Measurements from ENCODE around the gene SLC6A3. TPM values are rescaled to one million over a fixed set of nuclear protein-coding genes. Genes with fewer than 3 reads are reported as not detected.
A peak's percentile ranks its signal among the peaks of the same experiment; 100 is the strongest.

SLC6A3 gene
- total RNA-seq, 1 donor from 2014 or later: not detected

GRCh38 chr5:1449081-1449630 lies 3.9 kb upstream of the SLC6A3 start:
- H3K27me3 ChIP-seq (ENCODE audit: low read depth): peaks cover 80% of the 10 kb centered on the region
- intact Hi-C loops (cut with micrococcal nuclease): no loop called here
- no peak for TF ChIP-seq CTCF (IDR thresholded peaks at IDR 0.05; ENCODE audit: borderline replicate concordance)

GRCh38 chr5:1448511-1449011 lies 3.3 kb upstream of the SLC6A3 start:
- peaks cover 80% of the 10 kb centered on the region for H3K27me3 ChIP-seq (ENCODE audit: low read depth)
- H3K4me1 ChIP-seq: peaks cover 18% of the 10 kb centered on the region
- DNase-seq: no peak
- intact Hi-C loops (cut with micrococcal nuclease): no loop called here
- H3K4me3 ChIP-seq: no peak overlapping the region
- no peak overlapping the region for H3K27ac ChIP-seq (replicated peaks)
- peaks cover 14% of the 10 kb centered on the region for H3K9me3 ChIP-seq (replicated peaks)
- TF ChIP-seq CTCF (IDR thresholded peaks at IDR 0.05; ENCODE audit: borderline replicate concordance): no peak
- H3K36me3 ChIP-seq: no peaks in the 10 kb centered on the region

More at GRCh38 chr5:1449081-1449630, 3.9 kb upstream of the SLC6A3 start:
- peaks cover 17% of the 10 kb centered on the region for H3K4me1 ChIP-seq
- H3K9me3 ChIP-seq (replicated peaks): peaks cover 20% of the 10 kb centered on the region
- H3K36me3 ChIP-seq: no peaks in the 10 kb centered on the region
- no peak overlapping the region for H3K4me3 ChIP-seq
- DNase-seq: no peak
- no peak overlapping the region for H3K27ac ChIP-seq (replicated peaks)

- Histone ChIP-seq H3K27ac (replicated peaks) (no peak overlapping the region), H3K4me3 (no peak overlapping the region), H3K9me3 (replicated peaks) (peaks cover 6% of the 10 kb centered on the region), H3K36me3 (no peaks in the 10 kb centered on the region), H3K27me3 (ENCODE audit: low read depth) (peaks cover 85% of the 10 kb centered on the region), H3K4me1 (peaks cover 18% of the 10 kb centered on the region)
- intact Hi-C loops (cut with micrococcal nuclease): no loop called here
- TF ChIP-seq CTCF (IDR thresholded peaks at IDR 0.05; ENCODE audit: borderline replicate concordance): no peak
- no peak for DNase-seq
Observed at GRCh38 chr5:1447671-1448361, 2.6 kb upstream of the SLC6A3 start.

GRCh38 chr5:1446602-1447343 lies 1.5 kb upstream of the SLC6A3 start:
- peaks cover 18% of the 10 kb centered on the region for H3K4me1 ChIP-seq
- no peaks in the 10 kb centered on the region for H3K9me3 ChIP-seq (replicated peaks)
- DNase-seq: no peak
- no peak overlapping the region for H3K27ac ChIP-seq (replicated peaks)
- H3K27me3 ChIP-seq (ENCODE audit: low read depth): peaks cover 95% of the 10 kb centered on the region
- intact Hi-C loops (cut with micrococcal nuclease): no loop called here
- no peak overlapping the region for H3K4me3 ChIP-seq
- H3K36me3 ChIP-seq: no peaks in the 10 kb centered on the region
- TF ChIP-seq CTCF (IDR thresholded peaks at IDR 0.05; ENCODE audit: borderline replicate concordance): no peak

- Histone ChIP-seq H3K4me3 (peak overlapping the region; percentile 44), H3K4me1 (peaks cover 18% of the 10 kb centered on the region), H3K9me3 (replicated peaks) (no peaks in the 10 kb centered on the region), H3K27me3 (ENCODE audit: low read depth) (peaks cover 100% of the 10 kb centered on the region), H3K27ac (replicated peaks) (no peak overlapping the region), H3K36me3 (no peaks in the 10 kb centered on the region)
- intact Hi-C loops (cut with micrococcal nuclease): no loop called here
- DNase-seq: no peak
- no peak for TF ChIP-seq CTCF (IDR thresholded peaks at IDR 0.05; ENCODE audit: borderline replicate concordance)
Observed at GRCh38 chr5:1445689-1446601, 705 bp upstream of the SLC6A3 start.
